HK-2 (cell line): ENCODE results near the gene GJC3.
"Not testable (repeated sequence)": the region's sequence is repeated elsewhere in the genome, so short reads cannot be mapped to it uniquely, and the experiment has no call there.

Experiments
- DNase-seq: peaks from one replicate; pipeline ENCODE4 v3.0.0-alpha.2; 2018; ENCODE audit not compliant: unreplicated experiment

The GJC3 gene

GRCh38 chr7:99929730-99930053, 272 bp upstream of the GJC3 start:
- DNase-seq, result no peak

- DNase-seq, result no peak
These were observed 1.2 kb downstream of the GJC3 start for GRCh38 chr7:99928188-99928587.

- DNase-seq, result no peak
These were observed 1.9 kb downstream of the GJC3 start for GRCh38 chr7:99927536-99927935.

GRCh38 chr7:99926321-99926720, 3.1 kb downstream of the GJC3 start:
- DNase-seq, result no peak

- no peak for DNase-seq
These were observed 6.2 kb downstream of the GJC3 start for GRCh38 chr7:99923200-99923599.

GRCh38 chr7:99920149-99920548, 9.3 kb downstream of the GJC3 start:
- DNase-seq, result no peak

GRCh38 chr7:99919814-99920112, 9.7 kb downstream of the GJC3 start:
- no peak for DNase-seq

GRCh38 chr7:99918959-99919813, 10.2 kb downstream of the GJC3 start, which contains the start of gene TRIM4:
TSS of gene TRIM4 (minus strand) at chr7:99919530. CDS start at chr7:99919401, 129 bp downstream.
- DNase-seq, result peak; percentile 92

GRCh38 chr7:99910976-99911375, 18.4 kb downstream of the GJC3 start:
- DNase-seq, result no peak

- DNase-seq, result no peak
These were observed 27.8 kb downstream of the GJC3 start for GRCh38 chr7:99901581-99901980.

GRCh38 chr7:99899830-99900519, 29.4 kb downstream of the GJC3 start:
- no peak for DNase-seq

- DNase-seq, result no peak
These were observed 30.6 kb downstream of the GJC3 start for GRCh38 chr7:99898836-99899235.

- DNase-seq, result no peak
These were observed 31.4 kb downstream of the GJC3 start for GRCh38 chr7:99898023-99898357.

GRCh38 chr7:99897322-99898022, 31.9 kb downstream of the GJC3 start:
- no peak for DNase-seq

GRCh38 chr7:99894738-99895137, 34.7 kb downstream of the GJC3 start:
- DNase-seq, result no peak

- DNase-seq, result no peak
These were observed 36.1 kb downstream of the GJC3 start for GRCh38 chr7:99893280-99893679.

GRCh38 chr7:99890348-99890747, 39.1 kb downstream of the GJC3 start:
- DNase-seq, result not testable (repeated sequence)

GRCh38 chr7:99888366-99888765, 41.1 kb downstream of the GJC3 start:
- DNase-seq, result not testable (repeated sequence)

- DNase-seq, result no peak
These were observed 48.0 kb downstream of the GJC3 start for GRCh38 chr7:99881370-99881769.

- no peak for DNase-seq
These were observed 52.5 kb downstream of the GJC3 start, which contains the start of gene OR2AE1 for GRCh38 chr7:99876933-99877332. TSS of gene OR2AE1 (minus strand) at chr7:99877033. CDS start at chr7:99877033, 0 bp downstream.

- no peak for DNase-seq
These were observed 52.9 kb downstream of the GJC3 start for GRCh38 chr7:99876491-99876890.
